A673 (cell line): ENCODE results near the gene RAB14. TPM values are rescaled to one million over a fixed set of nuclear protein-coding genes. Genes with fewer than 3 reads are reported as not detected.

Experiments
- BruUV-seq: library from RNA; stranded (reverse); fragments of 400-500 nt; replicated peaks from 2 replicates; lab custom pipeline; 2021; lab: Mats Ljungman, UMichigan
- CTCF ChIA-PET: fragments of 300-600 bp; sonication (Branson Sonifier 250); formaldehyde crosslinking; loops from one replicate; lab custom pipeline; 2022; ENCODE audit warnings: antibody characterized with exemption; lab: Charles Lee
- POLR2A ChIA-PET: fragments of 300-600 bp; sonication (Branson Sonifier 250); formaldehyde crosslinking; loops from one replicate; lab custom pipeline; 2022; ENCODE audit warnings: antibody characterized with exemption; ENCODE audit not compliant: low non-redundant PET; lab: Charles Lee
- DNase-seq: peaks from one replicate; pipeline ENCODE4 v3.0.0-alpha.2; 2015; ENCODE audit warnings: low spot score
- H3K27ac ChIP-seq: fragments of 200-600 bp; sonication (generic); 2 replicates; pipeline ENCODE4 v1.5.1; 2016; ENCODE audit warnings: mixed run types, low read depth, mild to moderate bottlenecking, mixed read lengths, antibody characterized with exemption, low read length; ENCODE audit not compliant: poor library complexity, severe bottlenecking
- H3K27me3 ChIP-seq: fragments of 200-600 bp; sonication (generic); replicated peaks from 2 replicates; pipeline ENCODE4 v1.6.1; 2017; ENCODE audit warnings: mixed run types, low read depth, mild to moderate bottlenecking, mixed read lengths, antibody characterized with exemption, low read length; ENCODE audit not compliant: insufficient read depth, poor library complexity
- H3K36me3 ChIP-seq: fragments of 200-600 bp; sonication (generic); 2 replicates; pipeline ENCODE4 v1.6.1; 2016; ENCODE audit warnings: mixed run types, mild to moderate bottlenecking, mixed read lengths, antibody characterized with exemption, low read length; ENCODE audit not compliant: insufficient read depth, poor library complexity, severe bottlenecking
- H3K4me1 ChIP-seq: fragments of 200-600 bp; sonication (generic); 2 replicates; pipeline ENCODE4 v1.6.1; 2017; ENCODE audit warnings: mixed run types, mild to moderate bottlenecking, mixed read lengths, antibody characterized with exemption, low read length; ENCODE audit not compliant: insufficient read depth, poor library complexity, severe bottlenecking
- H3K4me3 ChIP-seq: fragments of 200-600 bp; sonication (generic); 2 replicates; pipeline ENCODE4 v1.5.1; 2016; ENCODE audit warnings: low read depth, mixed run types, mild to moderate bottlenecking, mixed read lengths, low read length; ENCODE audit not compliant: poor library complexity, severe bottlenecking
- H3K9me3 ChIP-seq: fragments of 200-600 bp; sonication (generic); 2 replicates; pipeline ENCODE4 v1.6.1; 2016; ENCODE audit warnings: mixed run types, low read depth, mild to moderate bottlenecking, mixed read lengths, antibody characterized with exemption, low read length; ENCODE audit not compliant: poor library complexity, severe bottlenecking
- EZH2 ChIP-seq: fragments of 200-600 bp; sonication (generic); IDR thresholded peaks from 2 replicates; pipeline ENCODE4 v1.6.1; 2017; ENCODE audit warnings: borderline replicate concordance, low read depth, mild to moderate bottlenecking, mixed read lengths, antibody characterized with exemption, low read length; ENCODE audit not compliant: poor library complexity, severe bottlenecking
- intact Hi-C: fragments of 100-400 bp; cut with micrococcal nuclease; formaldehyde crosslinking; loops from one replicate; pipeline ENCODE4 v1.10.0; 2022; ENCODE audit not compliant: unreplicated experiment
- total RNA-seq: library from RNA; stranded (reverse); gene quantifications from 2 replicates; pipeline ENCODE4 v1.2.3, GENCODE V29; 2021
- TF ChIP-seq, protein P1 (sequence below): fragments of 300-800, 200-600 bp; sonication (generic); conservative IDR thresholded peaks from 2 replicates; pipeline ENCODE4 v1.5.1; 2017; ENCODE audit warnings: low read depth, mild to moderate bottlenecking, antibody characterized with exemption, low read length, moderate library complexity, mixed read lengths

The RAB14 gene
- total RNA-seq, 1 experiment from 2014 or later = 71.9 TPM

DNA sequence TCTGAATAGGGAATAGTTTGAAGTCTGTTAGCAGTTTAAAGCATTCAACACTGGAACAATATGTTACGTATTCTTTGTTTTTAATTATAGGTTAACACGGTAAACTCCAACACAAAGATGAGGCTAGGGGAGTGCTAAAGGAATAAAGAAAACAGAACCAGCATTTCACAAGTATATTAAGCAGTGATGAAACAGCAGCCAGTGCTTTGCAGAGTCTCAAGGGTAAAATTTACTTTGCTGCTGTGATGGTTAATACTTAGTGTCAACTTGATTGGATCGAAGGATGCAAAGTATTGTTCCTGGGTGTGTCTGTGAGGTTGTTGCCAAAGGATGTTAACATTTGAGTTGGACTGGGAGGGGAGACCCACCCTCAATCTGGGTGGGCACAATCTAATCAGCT, 36.2 kb upstream of the RAB14 start:
- TF ChIP-seq, protein P1, sequence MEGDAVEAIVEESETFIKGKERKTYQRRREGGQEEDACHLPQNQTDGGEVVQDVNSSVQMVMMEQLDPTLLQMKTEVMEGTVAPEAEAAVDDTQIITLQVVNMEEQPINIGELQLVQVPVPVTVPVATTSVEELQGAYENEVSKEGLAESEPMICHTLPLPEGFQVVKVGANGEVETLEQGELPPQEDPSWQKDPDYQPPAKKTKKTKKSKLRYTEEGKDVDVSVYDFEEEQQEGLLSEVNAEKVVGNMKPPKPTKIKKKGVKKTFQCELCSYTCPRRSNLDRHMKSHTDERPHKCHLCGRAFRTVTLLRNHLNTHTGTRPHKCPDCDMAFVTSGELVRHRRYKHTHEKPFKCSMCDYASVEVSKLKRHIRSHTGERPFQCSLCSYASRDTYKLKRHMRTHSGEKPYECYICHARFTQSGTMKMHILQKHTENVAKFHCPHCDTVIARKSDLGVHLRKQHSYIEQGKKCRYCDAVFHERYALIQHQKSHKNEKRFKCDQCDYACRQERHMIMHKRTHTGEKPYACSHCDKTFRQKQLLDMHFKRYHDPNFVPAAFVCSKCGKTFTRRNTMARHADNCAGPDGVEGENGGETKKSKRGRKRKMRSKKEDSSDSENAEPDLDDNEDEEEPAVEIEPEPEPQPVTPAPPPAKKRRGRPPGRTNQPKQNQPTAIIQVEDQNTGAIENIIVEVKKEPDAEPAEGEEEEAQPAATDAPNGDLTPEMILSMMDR = no peak
- TF ChIP-seq EZH2 = no peak
- CTCF ChIA-PET = no interaction called here
- intact Hi-C loops = no loop called here
- BruUV-seq = no TSS peak
- Histone ChIP-seq H3K27me3 (no peaks in the 10 kb centered on the region), H3K4me1 (peaks cover 16% of the 10 kb centered on the region), H3K27ac (no peak overlapping the region), H3K9me3 (no peaks in the 10 kb centered on the region), H3K36me3 (no peaks in the 10 kb centered on the region), H3K4me3 (no peak overlapping the region)
- DNase-seq = no peak
- POLR2A ChIA-PET = no interaction called here

DNA sequence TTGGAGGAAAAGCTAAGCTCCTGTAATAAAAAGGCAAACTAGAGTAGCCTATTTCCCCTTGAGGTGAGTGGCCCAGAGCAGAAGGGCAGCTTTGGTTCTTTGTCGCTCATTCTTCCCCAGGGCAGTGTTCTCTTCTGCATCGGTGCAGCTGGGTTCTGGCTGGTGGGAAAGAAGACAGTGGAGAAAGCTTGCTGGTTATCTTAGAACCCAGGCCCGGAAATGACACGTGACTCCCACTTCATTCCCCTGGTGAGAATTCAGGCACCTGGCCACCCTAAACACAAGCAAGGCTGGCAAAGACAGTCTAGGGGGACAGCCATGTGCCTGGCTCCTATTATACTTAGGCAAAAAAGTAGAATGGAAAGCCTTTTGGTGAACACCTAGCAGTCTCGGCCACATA, 33.8 kb upstream of the RAB14 start:
- intact Hi-C loops = no loop called here
- BruUV-seq = no TSS peak
- POLR2A ChIA-PET = no interaction called here

DNA sequence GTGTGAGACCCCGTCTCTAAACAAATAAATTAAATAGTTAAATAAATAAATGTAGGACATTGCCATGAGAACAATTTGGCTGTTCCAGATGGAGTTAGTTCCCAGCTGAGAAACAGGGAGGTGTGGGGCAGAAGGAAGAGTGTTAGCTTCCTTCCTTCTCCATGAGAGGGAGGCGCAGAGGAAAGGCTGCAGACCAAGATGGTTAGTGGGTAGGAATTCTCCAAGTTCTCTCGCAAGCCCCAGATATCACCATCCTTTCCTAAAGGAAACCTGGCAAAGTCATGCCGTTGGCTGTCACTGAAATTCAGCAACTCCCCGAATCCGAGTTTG, 33.1 kb upstream of the RAB14 start:
- H3K9me3 ChIP-seq = no peaks in the 10 kb centered on the region
- peaks cover 12% of the 10 kb centered on the region for H3K4me1 ChIP-seq
- ChIA-PET CTCF (interaction anchor here (1.0 to 1.1 kb wide), 2 partner anchors 33 to 44 kb away, joined by 3 to 4 read pairs; partner anchors contain the start of gene GSN), POLR2A (no interaction called here)
- BruUV-seq = no TSS peak
- H3K4me3 ChIP-seq = no peak overlapping the region
- H3K27me3 ChIP-seq = no peaks in the 10 kb centered on the region
- H3K27ac ChIP-seq = no peak overlapping the region
- H3K36me3 ChIP-seq = no peaks in the 10 kb centered on the region
- no peak for TF ChIP-seq EZH2
- TF ChIP-seq, protein P1 = no peak
- intact Hi-C loops = no loop called here
- DNase-seq = no peak

More for the DNA sequence above, 33.8 kb upstream of the RAB14 start:
- Histone ChIP-seq H3K27ac (no peak overlapping the region), H3K4me1 (peaks cover 12% of the 10 kb centered on the region), H3K9me3 (no peaks in the 10 kb centered on the region), H3K4me3 (no peak overlapping the region), H3K36me3 (no peaks in the 10 kb centered on the region), H3K27me3 (no peaks in the 10 kb centered on the region)
- CTCF ChIA-PET = interaction anchor here (1.0 to 1.1 kb wide), 2 partner anchors 32 to 43 kb away, joined by 3 to 4 read pairs; partner anchors contain the start of gene GSN
- no peak for DNase-seq
- TF ChIP-seq EZH2 = no peak
- TF ChIP-seq, protein P1 = no peak
